LNCaP clone FGC (cell line): ENCODE measurements around the gene BRSK2.

ENCODE experiments used
- DNase-seq: peaks from one replicate; pipeline ENCODE4 v3.0.0-alpha.2; 2011; ENCODE audit warnings: low read depth
- H3K4me3 ChIP-seq: 2 replicates; pipeline ENCODE4 v1.5.1; 2011; ENCODE audit warnings: mild to moderate bottlenecking, low read depth, low read length, control low read depth
- TF ChIP-seq, protein P1 (sequence below): IDR thresholded peaks from 2 replicates; pipeline ENCODE4 v1.5.1; 2012; ENCODE audit warnings: mild to moderate bottlenecking; ENCODE audit not compliant: control insufficient read depth, insufficient read depth; ENCODE audit errors: extremely low read depth

Gene BRSK2

DNA sequence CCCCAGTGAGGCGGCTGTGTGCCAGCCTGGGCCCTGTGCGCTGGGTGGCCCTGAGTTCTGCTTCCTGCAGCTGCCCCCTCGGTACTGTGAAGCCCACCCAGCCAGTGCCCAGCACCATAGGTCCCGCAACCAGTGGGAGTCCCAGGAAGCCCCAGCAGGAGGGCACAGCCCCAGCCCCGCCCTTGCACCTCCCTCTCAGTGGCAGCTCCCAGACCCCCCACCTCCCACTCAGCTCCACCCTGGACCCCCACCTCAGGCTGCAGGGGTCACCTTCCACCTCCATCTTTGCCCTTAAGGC lies 66.0 kb downstream of the BRSK2 start:
- TF ChIP-seq, protein P1, sequence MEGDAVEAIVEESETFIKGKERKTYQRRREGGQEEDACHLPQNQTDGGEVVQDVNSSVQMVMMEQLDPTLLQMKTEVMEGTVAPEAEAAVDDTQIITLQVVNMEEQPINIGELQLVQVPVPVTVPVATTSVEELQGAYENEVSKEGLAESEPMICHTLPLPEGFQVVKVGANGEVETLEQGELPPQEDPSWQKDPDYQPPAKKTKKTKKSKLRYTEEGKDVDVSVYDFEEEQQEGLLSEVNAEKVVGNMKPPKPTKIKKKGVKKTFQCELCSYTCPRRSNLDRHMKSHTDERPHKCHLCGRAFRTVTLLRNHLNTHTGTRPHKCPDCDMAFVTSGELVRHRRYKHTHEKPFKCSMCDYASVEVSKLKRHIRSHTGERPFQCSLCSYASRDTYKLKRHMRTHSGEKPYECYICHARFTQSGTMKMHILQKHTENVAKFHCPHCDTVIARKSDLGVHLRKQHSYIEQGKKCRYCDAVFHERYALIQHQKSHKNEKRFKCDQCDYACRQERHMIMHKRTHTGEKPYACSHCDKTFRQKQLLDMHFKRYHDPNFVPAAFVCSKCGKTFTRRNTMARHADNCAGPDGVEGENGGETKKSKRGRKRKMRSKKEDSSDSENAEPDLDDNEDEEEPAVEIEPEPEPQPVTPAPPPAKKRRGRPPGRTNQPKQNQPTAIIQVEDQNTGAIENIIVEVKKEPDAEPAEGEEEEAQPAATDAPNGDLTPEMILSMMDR: no peak
- no peak overlapping the region for H3K4me3 ChIP-seq
- no peak for DNase-seq

DNA sequence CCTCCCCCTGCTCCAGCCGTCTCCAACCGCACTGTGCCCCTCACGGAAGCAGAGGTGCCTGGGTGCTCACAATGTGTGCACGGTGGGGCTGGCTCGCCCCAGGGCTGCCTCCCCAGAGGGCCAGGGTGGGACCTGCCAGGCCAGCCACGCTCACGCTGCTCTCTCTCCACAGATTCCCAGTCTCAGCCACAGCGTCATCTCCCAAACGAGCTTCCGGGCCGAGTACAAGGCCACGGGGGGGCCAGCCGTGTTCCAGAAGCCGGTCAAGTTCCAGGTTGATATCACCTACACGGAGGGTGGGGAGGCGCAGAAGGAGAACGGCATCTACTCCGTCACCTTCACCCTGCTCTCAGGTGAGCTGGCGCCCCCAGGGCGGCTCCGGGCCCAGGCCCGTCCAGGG lies 66.4 kb downstream of the BRSK2 start:
- TF ChIP-seq, protein P1: no peak
- H3K4me3 ChIP-seq: no peak overlapping the region
- DNase-seq: no peak

- TF ChIP-seq, protein P1: no peak
Measured at GRCh38 chr11:1456596-1457325, 67.0 kb downstream of the BRSK2 start.

GRCh38 chr11:1457326-1457680 lies 67.6 kb downstream of the BRSK2 start:
- TF ChIP-seq, protein P1: no peak
- no peak overlapping the region for H3K4me3 ChIP-seq
- no peak for DNase-seq

More at GRCh38 chr11:1456596-1457325, 67.0 kb downstream of the BRSK2 start:
- DNase-seq: no peak
- H3K4me3 ChIP-seq: no peak overlapping the region

GRCh38 chr11:1457856-1458255 lies 68.1 kb downstream of the BRSK2 start:
- TF ChIP-seq, protein P1: no peak
- H3K4me3 ChIP-seq: no peak overlapping the region
- no peak for DNase-seq

GRCh38 chr11:1458340-1459218 lies 68.8 kb downstream of the BRSK2 start:
- no peak overlapping the region for H3K4me3 ChIP-seq
- TF ChIP-seq, protein P1: peak; percentile 27; the same call in 1 of the 2 replicates
- no peak for DNase-seq
